DMS79 treated with DMSO at 0.1 percent for 48 hours (cell line): ENCODE data around the gene GSE1.
A peak's percentile ranks its signal among the peaks of the same experiment; 100 is the strongest.

Source experiments
- DNase-seq: peaks from one replicate; lab custom pipeline; 2025; lab: John Stamatoyannopoulos, UW

Gene GSE1

GRCh38 chr16:85606904-85607303 is 6.2 kb upstream of the GSE1 start:
- no peak for DNase-seq

- no peak for DNase-seq
Measured at GRCh38 chr16:85607321-85607765, 5.8 kb upstream of the GSE1 start.

- no peak for DNase-seq
Measured at GRCh38 chr16:85607796-85608514, 5.2 kb upstream of the GSE1 start.

- peak; percentile 22 for DNase-seq
Measured at GRCh38 chr16:85608515-85608885, 4.6 kb upstream of the GSE1 start.

GRCh38 chr16:85608887-85609286 is 4.2 kb upstream of the GSE1 start:
- no peak for DNase-seq

GRCh38 chr16:85609539-85609938 is 3.6 kb upstream of the GSE1 start:
- no peak for DNase-seq

GRCh38 chr16:85610059-85610445 is 3.1 kb upstream of the GSE1 start:
- peak; percentile 14 for DNase-seq

GRCh38 chr16:85610446-85611193 is 2.5 kb upstream of the GSE1 start:
- peak; percentile 77 for DNase-seq

- no peak for DNase-seq
Measured at GRCh38 chr16:85611194-85611443, 2.0 kb upstream of the GSE1 start.

- peak; percentile 26 for DNase-seq
Measured at GRCh38 chr16:85611444-85612190, 1.5 kb upstream of the GSE1 start.

- DNase-seq = peak; percentile 36
Measured at GRCh38 chr16:85612191-85612800, 826 bp upstream of the GSE1 start.

- DNase-seq = peak; percentile 16
Measured at GRCh38 chr16:85613604-85614337, 649 bp downstream of the GSE1 start.

GRCh38 chr16:85614338-85615013 is 1.4 kb downstream of the GSE1 start:
- no peak for DNase-seq

- DNase-seq = no peak
Measured at GRCh38 chr16:85615014-85615851, 2.1 kb downstream of the GSE1 start.

- peak; percentile 54 for DNase-seq
Measured at GRCh38 chr16:85615852-85616606, 2.9 kb downstream of the GSE1 start.

GRCh38 chr16:85616607-85617321 is 3.6 kb downstream of the GSE1 start:
- DNase-seq = peak; percentile 14

- DNase-seq = no peak
Measured at GRCh38 chr16:85617948-85618347, 4.8 kb downstream of the GSE1 start.

- DNase-seq = no peak
Measured at GRCh38 chr16:85618521-85618920, 5.4 kb downstream of the GSE1 start.
